Stimulated activated naive CD4-positive, alpha-beta T cell treated with Interleukin-2 at 50 U/mL for 16 hours (primary cell): Measurements from ENCODE around the gene CBR1.
"Not testable (repeated sequence)": the region's sequence is repeated elsewhere in the genome, so short reads cannot be mapped to it uniquely, and the experiment has no call there.

Experiments used
- DNase-seq: peaks from one replicate; lab custom pipeline; 2025; lab: John Stamatoyannopoulos, UW

The CBR1 gene

DNA sequence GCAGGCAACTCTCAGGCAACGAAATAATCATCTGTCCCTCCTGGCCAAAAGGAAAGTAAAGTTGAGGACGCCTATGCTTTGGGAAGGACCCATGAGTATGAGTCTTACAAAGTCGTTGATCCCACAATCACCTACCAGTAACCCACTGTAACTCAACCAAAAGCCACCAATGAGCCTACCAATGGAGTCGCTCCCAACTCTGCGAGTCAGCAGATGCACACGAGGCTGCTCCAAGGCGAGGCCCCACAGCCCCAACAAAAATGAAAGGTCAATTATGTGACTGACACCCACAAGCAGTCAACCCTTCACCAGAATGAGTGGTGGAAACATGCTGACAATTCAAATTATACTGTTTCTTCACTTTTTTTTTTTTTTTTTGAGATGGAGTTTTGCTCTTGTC lies 21.5 kb upstream of the CBR1 start:
- no peak for DNase-seq

GRCh38 chr21:36052860-36053714 lies 16.7 kb upstream of the CBR1 start:
- no peak for DNase-seq

DNA sequence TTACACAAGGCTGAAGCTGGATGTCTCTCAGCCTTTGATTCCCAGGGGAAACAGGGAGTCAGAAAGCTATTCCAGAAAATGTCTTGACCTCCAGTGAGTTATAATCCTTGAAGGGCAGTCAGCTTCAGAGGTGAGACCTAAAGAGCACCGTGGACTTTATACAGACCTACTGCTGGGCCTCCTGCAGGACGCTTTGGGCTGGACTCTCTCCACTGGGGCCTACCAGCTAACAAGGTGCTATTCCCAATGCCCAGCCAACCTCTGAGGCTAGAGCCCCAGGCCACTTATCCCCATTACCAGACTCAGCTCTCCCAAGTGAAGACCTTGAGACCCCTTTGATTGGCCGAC lies 16.1 kb upstream of the CBR1 start:
- no peak for DNase-seq

DNA sequence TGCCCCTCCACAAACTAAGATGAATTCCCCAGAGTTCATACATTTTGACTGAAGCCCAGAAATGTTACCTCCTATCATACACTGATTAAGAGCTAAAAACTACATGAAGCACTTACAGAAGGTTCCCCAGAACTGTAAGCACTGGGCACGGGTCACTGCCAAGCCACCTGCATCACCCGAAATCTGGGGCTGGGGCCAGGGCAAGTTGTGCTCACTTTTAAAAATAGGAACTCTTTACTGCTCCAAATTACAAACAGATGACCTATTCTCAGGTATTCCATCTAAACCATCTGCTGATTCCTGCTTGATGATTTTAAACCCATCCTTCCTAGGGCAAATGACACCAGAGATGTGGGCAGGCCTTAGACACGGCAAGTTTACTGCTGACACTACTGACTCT lies 14.3 kb upstream of the CBR1 start:
- no peak for DNase-seq

GRCh38 chr21:36059823-36060158 lies 10.0 kb upstream of the CBR1 start:
- peak; percentile 29 for DNase-seq

GRCh38 chr21:36060159-36060921 lies 9.5 kb upstream of the CBR1 start, which contains the start of gene SETD4:
SETD4 (minus strand) TSS chr21:36060526; CDS start chr21:36058888, 1,638 bp downstream.
- DNase-seq, result peak; percentile 93

DNA sequence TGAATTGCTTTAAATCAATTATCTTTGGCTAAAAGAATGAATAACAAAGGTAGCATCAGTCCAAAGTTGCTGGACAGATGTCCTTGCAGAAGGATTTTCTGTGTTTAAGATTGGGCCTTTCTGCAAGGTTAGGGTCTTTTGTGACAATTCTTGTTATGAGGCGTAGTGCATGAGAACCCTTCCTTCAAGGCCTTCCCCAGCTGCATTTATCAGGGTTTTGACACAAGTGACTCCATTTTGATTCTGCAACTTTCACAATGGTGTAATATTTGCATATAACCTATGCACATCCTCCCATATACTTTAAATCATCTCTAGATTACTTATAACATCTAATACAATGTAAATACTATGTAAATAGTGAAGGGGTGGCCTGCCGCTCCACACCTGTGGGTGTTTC lies 8.4 kb upstream of the CBR1 start:
- no peak for DNase-seq

DNA sequence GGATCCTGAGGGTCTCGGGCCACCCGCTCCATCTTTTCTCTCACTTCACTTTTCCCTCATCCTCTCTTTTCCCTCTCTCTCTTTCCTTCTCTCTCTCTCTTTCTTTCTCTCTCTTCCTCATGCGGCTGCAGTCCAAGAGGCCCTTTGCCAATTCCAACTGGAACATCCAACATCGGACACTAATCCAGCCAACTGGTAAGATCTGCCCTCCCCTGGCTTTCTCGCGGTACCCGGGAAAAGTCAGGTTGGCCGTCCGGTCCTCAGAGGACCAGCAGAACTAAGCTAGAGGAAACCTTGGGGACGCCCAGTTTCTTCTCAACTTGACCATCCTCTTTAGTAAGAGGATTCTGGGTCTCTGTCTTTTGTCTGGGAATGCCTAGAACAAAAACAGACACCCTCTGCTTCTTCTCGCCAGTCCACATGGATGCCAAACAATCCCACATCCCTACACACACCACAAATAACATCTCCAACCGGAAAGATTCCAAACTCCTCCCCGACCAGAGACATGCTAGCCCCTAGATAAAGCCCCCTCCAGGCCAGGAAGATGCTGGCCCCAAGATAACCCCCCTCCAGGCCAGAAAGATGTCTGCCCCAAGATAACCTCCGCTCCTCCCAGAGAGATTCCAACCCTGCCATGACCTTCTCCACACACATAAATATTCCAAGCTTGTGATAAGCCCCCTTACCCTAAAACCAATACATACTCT lies 6.3 kb upstream of the CBR1 start:
- no peak for DNase-seq

DNA sequence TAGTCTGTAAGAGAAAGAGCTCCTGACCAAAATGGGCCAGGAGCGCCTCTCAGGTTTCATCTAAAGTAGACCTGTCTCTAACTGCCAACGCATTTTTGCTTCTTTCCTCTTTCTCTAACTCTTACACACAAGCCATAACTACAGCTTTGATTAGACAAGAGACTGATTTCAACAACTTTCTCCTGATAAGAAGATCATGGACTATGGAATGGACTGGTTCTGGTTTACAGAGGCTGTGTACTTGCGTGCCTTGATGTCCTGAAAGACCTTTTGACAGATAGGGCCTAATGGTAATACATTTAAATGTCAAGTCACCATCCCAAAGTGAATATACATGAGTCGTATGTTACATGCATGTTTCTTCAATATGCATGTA lies 5.8 kb upstream of the CBR1 start:
- no peak for DNase-seq

- no peak for DNase-seq
Measured at GRCh38 chr21:36065497-36066036, 4.3 kb upstream of the CBR1 start.

DNA sequence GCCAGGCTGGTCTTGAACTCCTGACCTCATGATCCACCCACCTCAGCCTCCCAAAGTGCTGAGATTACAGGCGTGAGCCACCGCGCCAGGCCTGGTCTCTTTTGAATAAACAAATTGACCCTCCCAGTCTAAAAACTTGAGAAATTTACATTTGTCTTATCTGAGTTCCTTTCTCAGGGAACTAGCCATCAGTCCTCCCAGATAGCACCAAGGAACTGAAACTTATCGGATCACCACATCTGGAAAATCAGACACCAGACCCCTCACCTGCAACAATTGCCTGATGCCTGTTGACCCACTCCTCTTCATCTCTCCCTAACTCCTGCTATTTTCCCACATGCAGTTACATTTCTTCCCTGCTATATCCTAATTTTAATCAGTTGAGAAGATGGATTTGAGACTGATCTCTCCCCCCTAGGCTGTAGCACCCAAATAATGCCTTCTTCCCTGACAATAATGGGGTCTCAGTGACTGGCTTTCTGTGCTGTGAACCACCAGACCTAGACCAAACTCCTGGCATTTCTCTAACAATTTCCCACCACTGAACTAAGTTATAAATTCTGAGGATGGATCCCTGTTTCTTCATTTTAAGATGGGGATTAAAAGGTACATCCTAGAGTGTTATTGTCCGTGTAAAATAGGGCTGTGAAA lies 951 bp upstream of the CBR1 start:
- DNase-seq, result no peak

DNA sequence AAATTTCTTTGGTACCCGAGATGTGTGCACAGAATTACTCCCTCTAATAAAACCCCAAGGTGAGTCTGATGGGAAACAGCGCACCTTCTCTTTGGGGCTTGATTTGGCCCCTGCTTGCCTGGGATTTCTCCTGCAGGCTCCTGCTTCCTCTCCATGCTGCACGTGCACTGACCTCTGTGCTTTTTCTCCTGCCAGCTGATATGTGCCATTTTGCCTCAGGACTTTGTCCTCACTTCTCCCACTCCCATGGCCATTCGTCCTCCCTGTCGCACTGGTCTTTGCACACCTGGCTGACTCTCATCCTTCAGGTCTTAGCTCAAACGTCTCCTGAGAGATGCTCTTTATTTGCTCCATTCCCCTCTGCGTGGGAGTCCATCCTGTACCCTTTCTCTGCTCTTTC lies 1.2 kb downstream of the CBR1 start:
- no peak for DNase-seq

DNA sequence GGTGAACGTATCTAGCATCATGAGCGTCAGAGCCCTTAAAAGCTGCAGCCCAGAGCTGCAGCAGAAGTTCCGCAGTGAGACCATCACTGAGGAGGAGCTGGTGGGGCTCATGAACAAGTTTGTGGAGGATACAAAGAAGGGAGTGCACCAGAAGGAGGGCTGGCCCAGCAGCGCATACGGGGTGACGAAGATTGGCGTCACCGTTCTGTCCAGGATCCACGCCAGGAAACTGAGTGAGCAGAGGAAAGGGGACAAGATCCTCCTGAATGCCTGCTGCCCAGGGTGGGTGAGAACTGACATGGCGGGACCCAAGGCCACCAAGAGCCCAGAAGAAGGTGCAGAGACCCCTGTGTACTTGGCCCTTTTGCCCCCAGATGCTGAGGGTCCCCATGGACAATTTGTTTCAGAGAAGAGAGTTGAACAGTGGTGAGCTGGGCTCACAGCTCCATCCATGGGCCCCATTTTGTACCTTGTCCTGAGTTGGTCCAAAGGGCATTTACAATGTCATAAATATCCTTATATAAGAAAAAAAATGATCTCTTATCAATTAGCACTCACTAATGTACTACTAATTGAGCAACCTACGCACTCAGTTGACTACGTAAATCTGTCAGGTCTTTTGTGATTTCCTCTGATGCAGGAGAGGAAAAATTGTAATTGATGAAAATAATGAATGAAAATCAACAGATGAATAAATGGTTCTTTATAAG lies 2.8 kb downstream of the CBR1 start:
- DNase-seq, result no peak

DNA sequence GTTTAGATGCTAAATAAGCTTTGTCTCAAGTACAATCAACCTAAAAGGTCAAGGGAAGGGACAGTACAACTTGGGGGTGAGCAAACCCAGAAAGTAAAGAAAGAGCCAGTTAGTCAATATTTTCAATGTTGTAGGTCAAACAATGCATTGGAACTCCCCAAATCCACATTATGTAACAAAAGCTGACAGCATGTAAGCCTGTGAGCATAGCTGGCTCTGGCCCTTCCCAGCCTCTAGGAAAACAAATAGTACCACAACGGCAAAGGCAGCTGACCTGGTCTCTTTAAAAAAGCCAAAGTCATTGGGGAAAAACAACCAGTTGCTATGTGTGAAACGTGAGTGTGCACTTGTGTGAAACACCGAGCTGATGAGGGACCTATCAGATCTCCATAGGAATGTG lies 3.4 kb downstream of the CBR1 start:
- no peak for DNase-seq

GRCh38 chr21:36073911-36074310 lies 4.1 kb downstream of the CBR1 start:
- DNase-seq, result not testable (repeated sequence)

DNA sequence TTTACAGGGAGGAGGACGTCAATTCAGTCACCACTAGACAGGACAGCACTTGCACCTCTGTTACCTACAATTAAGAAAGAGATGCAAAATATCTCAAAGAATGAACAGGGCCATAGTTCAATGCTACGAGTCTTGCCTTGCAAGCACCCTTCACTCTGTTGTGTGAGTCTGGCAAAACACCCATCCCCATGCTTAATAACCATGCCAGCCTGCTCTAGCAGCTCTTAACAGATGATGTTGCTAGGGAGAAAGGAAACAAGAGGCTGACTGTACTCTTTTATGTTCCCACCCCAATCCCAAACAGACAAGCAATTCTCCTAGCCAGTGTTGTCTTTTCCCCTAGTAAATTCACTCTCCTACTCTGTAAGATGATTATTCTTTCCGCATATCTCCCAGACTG lies 5.3 kb downstream of the CBR1 start:
- no peak for DNase-seq

DNA sequence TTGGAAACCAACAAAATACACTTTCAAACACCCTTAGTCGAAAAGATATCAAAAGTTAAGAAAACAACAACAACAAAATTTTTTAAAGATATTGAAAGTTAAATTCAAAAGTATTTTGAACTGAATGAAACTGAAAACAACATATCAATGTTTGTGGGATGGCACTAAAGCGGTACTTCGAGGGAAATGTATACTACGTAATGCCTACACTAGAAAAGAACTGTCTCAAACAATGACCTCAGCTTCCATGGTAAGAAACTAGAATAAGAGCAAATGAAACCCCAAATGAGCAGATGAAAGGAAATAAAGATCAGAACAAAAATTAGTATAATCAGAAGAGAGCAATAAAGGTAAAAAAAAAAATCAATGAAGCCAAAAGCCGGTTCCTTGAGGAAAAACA lies 6.1 kb downstream of the CBR1 start:
- DNase-seq, result no peak

DNA sequence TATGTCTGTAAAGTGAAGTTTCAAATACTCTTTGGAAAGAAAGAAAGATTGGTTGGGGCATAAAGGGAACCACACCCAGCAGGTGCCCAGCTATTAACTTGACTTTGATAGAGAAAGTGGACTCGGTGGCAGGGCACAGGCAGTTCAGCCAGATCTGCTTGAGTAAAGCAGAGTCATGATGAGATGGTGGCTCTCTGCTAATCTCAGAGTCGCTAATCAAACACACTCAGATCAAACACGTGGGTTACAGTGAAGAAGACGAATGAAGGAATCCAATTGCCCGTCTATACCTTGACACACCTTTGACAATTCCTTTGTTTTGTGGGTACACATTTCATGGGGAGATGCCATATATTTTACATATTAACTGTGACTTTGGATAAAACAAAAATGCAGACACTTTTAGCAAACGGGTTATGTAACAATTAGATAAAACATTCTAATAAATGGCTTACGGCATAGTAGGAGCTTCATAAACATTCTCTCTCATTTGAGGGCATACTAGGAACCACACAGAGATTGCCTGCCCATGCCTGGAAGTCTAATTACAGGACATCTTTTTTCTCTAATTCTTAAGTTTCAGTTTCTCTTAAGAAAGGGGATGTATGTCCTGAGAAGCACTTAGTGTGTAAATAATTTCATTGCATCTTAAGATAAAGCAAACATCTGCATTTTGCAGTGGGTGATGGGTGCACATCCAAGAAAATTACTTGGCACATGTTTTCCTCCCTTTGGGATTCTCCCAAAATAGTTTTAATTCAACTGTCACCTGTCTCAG lies 7.2 kb downstream of the CBR1 start:
- DNase-seq, result no peak

- no peak for DNase-seq
Measured at GRCh38 chr21:36077758-36078157, 7.9 kb downstream of the CBR1 start.

DNA sequence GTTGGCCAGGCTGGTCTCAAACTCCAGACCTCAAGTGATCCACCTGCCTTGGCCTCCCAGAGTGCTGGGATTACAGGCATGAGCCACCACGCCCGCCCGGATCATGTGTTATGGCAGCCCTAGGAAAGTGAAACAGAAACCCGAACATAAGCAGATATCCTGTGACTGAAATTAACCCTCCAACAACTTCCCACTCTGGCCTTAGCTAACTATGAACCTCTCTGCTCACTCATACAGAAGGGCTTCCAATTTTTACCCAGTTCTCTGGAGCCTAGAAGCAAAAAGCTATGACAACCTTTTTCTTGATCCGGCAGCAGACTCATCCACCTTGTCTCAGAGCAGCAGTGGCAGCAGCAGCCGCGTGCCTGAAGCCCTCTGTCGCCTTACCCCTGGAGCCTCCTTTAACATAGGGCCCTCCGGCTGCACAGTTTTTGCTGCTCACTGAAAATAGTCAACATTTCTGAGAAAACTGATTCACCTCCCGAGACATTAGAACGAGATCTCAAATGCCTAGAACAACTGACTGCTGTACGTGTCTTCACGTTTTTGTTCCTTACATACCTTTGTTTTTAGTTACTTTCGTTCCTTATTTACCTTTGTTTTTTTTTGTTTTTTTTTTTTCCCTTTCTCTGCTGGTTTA lies 9.3 kb downstream of the CBR1 start:
- DNase-seq, result peak; percentile 35
